ENCODE data around the gene GJA1.
"Not testable (repeated sequence)": the region's sequence is repeated elsewhere in the genome, so short reads cannot be mapped to it uniquely, and the experiment has no call there.

The GJA1 gene

GRCh38 chr6:121436960-121437850, 1.8 kb downstream of the GJA1 start:
- DNase-seq (ENCODE audit: low read depth in 2 of 2), result peak in 1 of 2 donors; percentile 2

- no peak for DNase-seq (ENCODE audit: low read depth in 2 of 2)
Observed at GRCh38 chr6:121437851-121438651, 2.6 kb downstream of the GJA1 start.

- DNase-seq (ENCODE audit: low read depth in 2 of 2), result no peak
Observed at GRCh38 chr6:121438869-121439268, 3.4 kb downstream of the GJA1 start.

GRCh38 chr6:121439475-121439874, 4.0 kb downstream of the GJA1 start:
- no peak for DNase-seq (ENCODE audit: low read depth in 2 of 2)

- DNase-seq (ENCODE audit: low read depth in 2 of 2), result no peak
Observed at GRCh38 chr6:121439926-121440325, 4.5 kb downstream of the GJA1 start.

- no peak for DNase-seq (ENCODE audit: low read depth in 2 of 2)
Observed at GRCh38 chr6:121441477-121441876, 6.0 kb downstream of the GJA1 start.

- no peak for DNase-seq (ENCODE audit: low read depth in 2 of 2)
Observed at GRCh38 chr6:121442576-121442975, 7.1 kb downstream of the GJA1 start.

GRCh38 chr6:121443971-121444541, 8.6 kb downstream of the GJA1 start:
- no peak for DNase-seq (ENCODE audit: low read depth in 2 of 2)

GRCh38 chr6:121446705-121447104, 11.3 kb downstream of the GJA1 start:
- DNase-seq (ENCODE audit: low read depth in 2 of 2), result not testable (repeated sequence)

GRCh38 chr6:121447746-121448145, 12.3 kb downstream of the GJA1 start:
- DNase-seq (ENCODE audit: low read depth in 2 of 2), result not testable (repeated sequence)

- DNase-seq (ENCODE audit: low read depth in 2 of 2), result not testable (repeated sequence)
Observed at GRCh38 chr6:121448528-121448927, 13.1 kb downstream of the GJA1 start.

GRCh38 chr6:121449331-121449730, 13.9 kb downstream of the GJA1 start:
- DNase-seq (ENCODE audit: low read depth in 2 of 2), result no peak

GRCh38 chr6:121450242-121450641, 14.8 kb downstream of the GJA1 start:
- DNase-seq (ENCODE audit: low read depth in 2 of 2), result no peak

- no peak for DNase-seq (ENCODE audit: low read depth in 2 of 2)
Observed at GRCh38 chr6:121451250-121451649, 15.8 kb downstream of the GJA1 start.

GRCh38 chr6:121453191-121453590, 17.7 kb downstream of the GJA1 start:
- DNase-seq (ENCODE audit: low read depth in 2 of 2), result no peak

- no peak for DNase-seq (ENCODE audit: low read depth in 2 of 2)
Observed at GRCh38 chr6:121460170-121460569, 24.7 kb downstream of the GJA1 start.

GRCh38 chr6:121463087-121463486, 27.6 kb downstream of the GJA1 start:
- no peak for DNase-seq (ENCODE audit: low read depth in 2 of 2)

GRCh38 chr6:121465101-121465500, 29.7 kb downstream of the GJA1 start:
- DNase-seq (ENCODE audit: low read depth in 2 of 2), result no peak

GRCh38 chr6:121479486-121480098, 44.1 kb downstream of the GJA1 start:
- no peak for DNase-seq (ENCODE audit: low read depth in 2 of 2)

GRCh38 chr6:121480099-121480713, 44.8 kb downstream of the GJA1 start:
- no peak for DNase-seq (ENCODE audit: low read depth in 2 of 2)

GRCh38 chr6:121482004-121482693, 46.7 kb downstream of the GJA1 start:
- no peak for DNase-seq (ENCODE audit: low read depth in 2 of 2)

All from stimulated activated CD4-positive, alpha-beta T cell treated with anti-CD3 and anti-CD28 coated beads, Interleukin-1b, Interleukin-23, amount 100 ng/mL, for 4 hours (primary cell).